ENCODE measurements around the gene S100A13.

- no peak for TF ChIP-seq POLR2A (IDR thresholded peaks at IDR 0.05; ENCODE audit: low read depth, low read length)
- TF ChIP-seq SPI1 (IDR thresholded peaks at IDR 0.05; ENCODE audit: low read depth, low read length): no peak
These were observed 42.3 kb downstream of the S100A13 start for GRCh38 chr1:153585006-153585405.

All from GM12891 (cell line).